ENCODE data around the gene TXNDC2. TPM values are rescaled to one million over a fixed set of nuclear protein-coding genes. Genes with fewer than 3 reads are reported as not detected.

Gene TXNDC2
- total and polyA plus RNA-seq, 2 of the 4 experiments (the other 2 are of a cell fraction) = 0.18 TPM; not detected in 1

- peaks cover 15% of the 10 kb centered on the region for H3K9me1 ChIP-seq (ENCODE audit: insufficient read depth, low read length)
- in situ Hi-C loops (cut with MboI; ENCODE audit: low sequenced_read_pairs) (loop anchor here (25.0 kb wide), 1 partner anchor 219 kb away; the partner anchor contains the start of gene RAB31), dilution Hi-C loops (cut with HindIII; ENCODE audit: low sequenced_read_pairs, unreplicated experiment) (no loop called here), intact Hi-C loops (cut with micrococcal nuclease) (loop anchor here (10.0 kb wide), 1 partner anchor 56 kb away; no protein-coding TSS in a partner anchor)
- H2AK5ac ChIP-seq (ENCODE audit: low read depth, low read length) = no peak overlapping the region
- no peak overlapping the region for H3K18ac ChIP-seq (ENCODE audit: low read depth, low read length)
- no peak overlapping the region for H3K9ac ChIP-seq (ENCODE audit: low read depth, low read length)
- no peak overlapping the region for H4K8ac ChIP-seq (ENCODE audit: low read depth in 2 of 2, low read length in 2 of 2)
- no peaks in the 10 kb centered on the region for H3K9me3 ChIP-seq (ENCODE audit: control insufficient read depth, insufficient read depth, low read length)
- no CpG with 5 or more reads among the region's 1 CpG for WGBS, 2 experiments (ENCODE audit: extremely low coverage in 2 of 2, insufficient read length in 1 of 2)
- H3K23ac ChIP-seq (ENCODE audit: low read depth, low read length) = no peak overlapping the region
- no peak overlapping the region for H2AK9ac ChIP-seq (replicated peaks; ENCODE audit: low read depth, low read length, poor library complexity)
- no peaks in the 10 kb centered on the region for H3K27me3 ChIP-seq (ENCODE audit: control insufficient read depth, insufficient read depth, low read length)
- peaks cover 6% of the 10 kb centered on the region for H3K36me3 ChIP-seq (ENCODE audit: control insufficient read depth, insufficient read depth, low read length)
- peaks cover 8 to 54% of the 10 kb centered on the region in 2 experiments for H3K79me1 ChIP-seq (ENCODE audit: low read depth in 1 of 2, low read length in 2 of 2)
- H3K56ac ChIP-seq (ENCODE audit: extremely low read depth, insufficient read depth, low read length) = no peak overlapping the region
- H2BK15ac ChIP-seq (ENCODE audit: low read depth, low read length) = no peak overlapping the region
- no peak overlapping the region for H2AFZ ChIP-seq (replicated peaks; ENCODE audit: low read length, poor library complexity)
- H2BK120ac ChIP-seq (ENCODE audit: low read depth, low read length) = no peak overlapping the region
- no peak overlapping the region for H2BK5ac ChIP-seq (ENCODE audit: low read depth, low read length, poor library complexity, severe bottlenecking)
- no peak overlapping the region for H3K27ac ChIP-seq (ENCODE audit: insufficient read depth, low read length)
- TF ChIP-seq CHD1 (IDR thresholded peaks at IDR 0.05; ENCODE audit: low read depth, low read length) (no peak), RCOR1 (IDR thresholded peaks at IDR 0.05; ENCODE audit: insufficient replicate concordance, low read length) (no peak), RFX5 (IDR thresholded peaks at IDR 0.05; ENCODE audit: low read depth, low read length) (no peak), MAZ (IDR thresholded peaks at IDR 0.05; ENCODE audit: borderline replicate concordance, low read depth, low read length) (no peak), BHLHE40 (IDR thresholded peaks at IDR 0.05; ENCODE audit: low read depth, low read length) (no peak), MAFK (IDR thresholded peaks at IDR 0.05; ENCODE audit: low read depth, low read length) (no peak), FOS (IDR thresholded peaks at IDR 0.05; ENCODE audit: low read depth, low read length) (no peak), NFE2L2 (IDR thresholded peaks at IDR 0.05; ENCODE audit: low read depth, low read length) (no peak), CTCF (conservative IDR thresholded peaks at IDR 0.05; ENCODE audit: low read depth, low read length) (no peak), SMC3 (IDR thresholded peaks at IDR 0.05; ENCODE audit: low read depth, low read length) (no peak), RAD21 (IDR thresholded peaks at IDR 0.05; ENCODE audit: low read length) (no peak), MXI1 (IDR thresholded peaks at IDR 0.05; ENCODE audit: borderline replicate concordance, low read depth, low read length) (no peak), CEBPB (IDR thresholded peaks at IDR 0.05; ENCODE audit: low read depth, low read length) (no peak), POLR2A (IDR thresholded peaks at IDR 0.05; ENCODE audit: low read depth, low read length) (no peak), ELK1 (IDR thresholded peaks at IDR 0.05; ENCODE audit: borderline replicate concordance, low read depth, low read length) (no peak)
- TF ChIP-seq, protein P1, sequence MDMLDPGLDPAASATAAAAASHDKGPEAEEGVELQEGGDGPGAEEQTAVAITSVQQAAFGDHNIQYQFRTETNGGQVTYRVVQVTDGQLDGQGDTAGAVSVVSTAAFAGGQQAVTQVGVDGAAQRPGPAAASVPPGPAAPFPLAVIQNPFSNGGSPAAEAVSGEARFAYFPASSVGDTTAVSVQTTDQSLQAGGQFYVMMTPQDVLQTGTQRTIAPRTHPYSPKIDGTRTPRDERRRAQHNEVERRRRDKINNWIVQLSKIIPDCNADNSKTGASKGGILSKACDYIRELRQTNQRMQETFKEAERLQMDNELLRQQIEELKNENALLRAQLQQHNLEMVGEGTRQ (IDR thresholded peaks at IDR 0.05; ENCODE audit: low read depth, low read length) = no peak
- H4K5ac ChIP-seq (ENCODE audit: low read depth, low read length) = no peak overlapping the region
- no peak overlapping the region for H3K4me2 ChIP-seq (ENCODE audit: low read depth, low read length)
- H4K20me1 ChIP-seq (ENCODE audit: insufficient read depth, low read length) = peaks cover 77% of the 10 kb centered on the region
- H2BK20ac ChIP-seq (ENCODE audit: low read depth, low read length) = no peak overlapping the region
- ATAC-seq (ENCODE audit: low read depth) (no peak), DNase-seq (no peak)
- no TSS peak for BruUV-seq (replicated peaks)
- no peak overlapping the region for H3K14ac ChIP-seq (replicated peaks; ENCODE audit: low read depth, low read length)
- peaks cover 4% of the 10 kb centered on the region; the same call in 1 of the 2 replicates for H3K4me1 ChIP-seq (ENCODE audit: control insufficient read depth, insufficient read depth, low read length)
- no peak overlapping the region for H3K4ac ChIP-seq (ENCODE audit: low read depth, low read length)
- ChIA-PET POLR2A (ENCODE audit: unreplicated experiment) (no interaction called here), CTCF (no interaction called here)
- no peak overlapping the region for H3K4me3 ChIP-seq (ENCODE audit: insufficient read depth, low read depth, low read length)
- no peak overlapping the region for H4K91ac ChIP-seq (ENCODE audit: insufficient read depth, low read depth, low read length)
Observed at GRCh38 chr18:9931146-9931545, 45.4 kb downstream of the TXNDC2 start.
